Stimulated activated effector memory CD8-positive, alpha-beta T cell treated with anti-CD3 and anti-CD28 coated beads, Interleukin-12 subunit alpha, Interleukin-12 subunit beta, amount 100 ng/mL, for 72 hours (primary cell): ENCODE data around the gene KCNN3.

Source experiments
- ATAC-seq: fragments of 150-1000 bp; cut with Tn5 transposase; 2 replicates; pipeline ENCODE4 v1.10.0; 2021
- DNase-seq, 2 donors: peaks; one replicate each; pipeline ENCODE4 v3.0.0; 2021 to 2022; ENCODE audit warnings: low spot score in 2 of 2
- H3K27ac Mint-ChIP-seq: one replicate; pipeline ENCODE4 v1.8.0; 2022; ENCODE audit warnings: mild to moderate bottlenecking, mixed read lengths
- H3K36me3 Mint-ChIP-seq: one replicate; pipeline ENCODE4 v1.8.0; 2022; ENCODE audit warnings: mild to moderate bottlenecking, mixed read lengths
- H3K4me1 Mint-ChIP-seq: one replicate; pipeline ENCODE4 v1.8.0; 2022; ENCODE audit warnings: mixed read lengths
- H3K4me3 Mint-ChIP-seq: one replicate; pipeline ENCODE4 v1.8.0; 2022; ENCODE audit warnings: mild to moderate bottlenecking, mixed read lengths
- H3K9me3 Mint-ChIP-seq: one replicate; pipeline ENCODE4 v1.8.0; 2022; ENCODE audit warnings: mixed read lengths

KCNN3 gene

GRCh38 chr1:154843636-154844296 is 26.3 kb downstream of the KCNN3 start:
- ATAC-seq, result no peak
- H3K4me3 Mint-ChIP-seq, result no peak overlapping the region
- H3K27ac Mint-ChIP-seq, result no peak overlapping the region
- H3K36me3 Mint-ChIP-seq, result no peaks in the 10 kb centered on the region
- DNase-seq, result no peak
- H3K9me3 Mint-ChIP-seq, result no peaks in the 10 kb centered on the region
- no peaks in the 10 kb centered on the region for H3K4me1 Mint-ChIP-seq

- peak; percentile 72 for ATAC-seq
- H3K4me3 Mint-ChIP-seq, result no peak overlapping the region
- H3K36me3 Mint-ChIP-seq, result no peaks in the 10 kb centered on the region
- DNase-seq, result no peak
- H3K4me1 Mint-ChIP-seq, result no peaks in the 10 kb centered on the region
- no peaks in the 10 kb centered on the region for H3K9me3 Mint-ChIP-seq
- peak overlapping the region; percentile 57 for H3K27ac Mint-ChIP-seq
Observed at GRCh38 chr1:154842635-154843034, 27.4 kb downstream of the KCNN3 start.

GRCh38 chr1:154841384-154841783 is 28.7 kb downstream of the KCNN3 start:
- Mint-ChIP-seq H3K9me3 (no peaks in the 10 kb centered on the region), H3K4me1 (no peaks in the 10 kb centered on the region), H3K27ac (no peak overlapping the region), H3K36me3 (no peaks in the 10 kb centered on the region), H3K4me3 (no peak overlapping the region)
- DNase-seq, result no peak
- no peak for ATAC-seq

GRCh38 chr1:154840269-154841176 is 29.6 kb downstream of the KCNN3 start:
- H3K4me1 Mint-ChIP-seq, result no peaks in the 10 kb centered on the region
- H3K27ac Mint-ChIP-seq, result no peak overlapping the region
- no peak for DNase-seq
- H3K9me3 Mint-ChIP-seq, result no peaks in the 10 kb centered on the region
- H3K36me3 Mint-ChIP-seq, result no peaks in the 10 kb centered on the region
- no peak overlapping the region for H3K4me3 Mint-ChIP-seq
- ATAC-seq, result no peak

GRCh38 chr1:154839691-154840090 is 30.4 kb downstream of the KCNN3 start:
- Mint-ChIP-seq H3K4me1 (no peaks in the 10 kb centered on the region), H3K9me3 (no peaks in the 10 kb centered on the region), H3K36me3 (no peaks in the 10 kb centered on the region), H3K27ac (no peak overlapping the region), H3K4me3 (no peak overlapping the region)
- DNase-seq (no peak), ATAC-seq (no peak)

GRCh38 chr1:154838988-154839387 is 31.1 kb downstream of the KCNN3 start:
- no peaks in the 10 kb centered on the region for H3K4me1 Mint-ChIP-seq
- H3K4me3 Mint-ChIP-seq, result no peak overlapping the region
- no peak overlapping the region for H3K27ac Mint-ChIP-seq
- H3K36me3 Mint-ChIP-seq, result no peaks in the 10 kb centered on the region
- no peak for ATAC-seq
- no peaks in the 10 kb centered on the region for H3K9me3 Mint-ChIP-seq
- DNase-seq, result no peak

- Mint-ChIP-seq H3K27ac (no peak overlapping the region), H3K36me3 (no peaks in the 10 kb centered on the region)
- no peak for ATAC-seq
Observed at GRCh38 chr1:154838461-154838860, 31.6 kb downstream of the KCNN3 start.

GRCh38 chr1:154837672-154838171 is 32.4 kb downstream of the KCNN3 start:
- Mint-ChIP-seq H3K4me3 (no peak overlapping the region), H3K36me3 (no peaks in the 10 kb centered on the region), H3K9me3 (no peaks in the 10 kb centered on the region), H3K27ac (no peak overlapping the region), H3K4me1 (no peaks in the 10 kb centered on the region)
- no peak for DNase-seq
- no peak for ATAC-seq

More at GRCh38 chr1:154838461-154838860, 31.6 kb downstream of the KCNN3 start:
- H3K9me3 Mint-ChIP-seq, result no peaks in the 10 kb centered on the region
- DNase-seq, result no peak
- H3K4me3 Mint-ChIP-seq, result no peak overlapping the region
- H3K4me1 Mint-ChIP-seq, result no peaks in the 10 kb centered on the region

GRCh38 chr1:154837034-154837671 is 32.9 kb downstream of the KCNN3 start:
- DNase-seq (no peak), ATAC-seq (no peak)
- Mint-ChIP-seq H3K36me3 (no peaks in the 10 kb centered on the region), H3K9me3 (no peaks in the 10 kb centered on the region), H3K4me1 (no peaks in the 10 kb centered on the region), H3K4me3 (no peak overlapping the region), H3K27ac (no peak overlapping the region)

- Mint-ChIP-seq H3K9me3 (no peaks in the 10 kb centered on the region), H3K4me1 (no peaks in the 10 kb centered on the region), H3K27ac (no peak overlapping the region), H3K4me3 (no peak overlapping the region), H3K36me3 (no peaks in the 10 kb centered on the region)
- ATAC-seq (no peak), DNase-seq (no peak)
Observed at GRCh38 chr1:154835531-154836324, 34.4 kb downstream of the KCNN3 start.

GRCh38 chr1:154833841-154834240 is 36.2 kb downstream of the KCNN3 start:
- ATAC-seq (no peak), DNase-seq (no peak)
- no peaks in the 10 kb centered on the region for H3K36me3 Mint-ChIP-seq
- H3K4me1 Mint-ChIP-seq, result no peaks in the 10 kb centered on the region
- H3K4me3 Mint-ChIP-seq, result no peak overlapping the region
- H3K27ac Mint-ChIP-seq, result peak overlapping the region; percentile 6
- H3K9me3 Mint-ChIP-seq, result no peaks in the 10 kb centered on the region

GRCh38 chr1:154833209-154833608 is 36.9 kb downstream of the KCNN3 start:
- Mint-ChIP-seq H3K27ac (peak overlapping the region; percentile 6), H3K4me1 (no peaks in the 10 kb centered on the region), H3K36me3 (no peaks in the 10 kb centered on the region), H3K9me3 (no peaks in the 10 kb centered on the region), H3K4me3 (no peak overlapping the region)
- no peak for DNase-seq
- no peak for ATAC-seq

GRCh38 chr1:154832384-154832783 is 37.7 kb downstream of the KCNN3 start:
- Mint-ChIP-seq H3K4me3 (no peak overlapping the region), H3K4me1 (no peaks in the 10 kb centered on the region), H3K36me3 (no peaks in the 10 kb centered on the region), H3K9me3 (no peaks in the 10 kb centered on the region), H3K27ac (no peak overlapping the region)
- DNase-seq (no peak), ATAC-seq (no peak)

GRCh38 chr1:154831462-154831861 is 38.6 kb downstream of the KCNN3 start:
- no peak overlapping the region for H3K4me3 Mint-ChIP-seq
- no peaks in the 10 kb centered on the region for H3K9me3 Mint-ChIP-seq
- ATAC-seq, result no peak
- no peaks in the 10 kb centered on the region for H3K4me1 Mint-ChIP-seq
- H3K27ac Mint-ChIP-seq, result no peak overlapping the region
- H3K36me3 Mint-ChIP-seq, result no peaks in the 10 kb centered on the region
- no peak for DNase-seq

GRCh38 chr1:154829062-154829461 is 41.0 kb downstream of the KCNN3 start:
- DNase-seq, result no peak
- H3K27ac Mint-ChIP-seq, result no peak overlapping the region
- no peak for ATAC-seq
- H3K9me3 Mint-ChIP-seq, result no peaks in the 10 kb centered on the region
- no peaks in the 10 kb centered on the region for H3K4me1 Mint-ChIP-seq
- H3K36me3 Mint-ChIP-seq, result no peaks in the 10 kb centered on the region
- no peak overlapping the region for H3K4me3 Mint-ChIP-seq
